ENCODE measurements around the gene ARHGEF4. TPM values are rescaled to one million over a fixed set of nuclear protein-coding genes. Genes with fewer than 3 reads are reported as not detected.

The ARHGEF4 gene
- polyA plus RNA-seq, 6 donors from 2014 or later, result not detected

DNA sequence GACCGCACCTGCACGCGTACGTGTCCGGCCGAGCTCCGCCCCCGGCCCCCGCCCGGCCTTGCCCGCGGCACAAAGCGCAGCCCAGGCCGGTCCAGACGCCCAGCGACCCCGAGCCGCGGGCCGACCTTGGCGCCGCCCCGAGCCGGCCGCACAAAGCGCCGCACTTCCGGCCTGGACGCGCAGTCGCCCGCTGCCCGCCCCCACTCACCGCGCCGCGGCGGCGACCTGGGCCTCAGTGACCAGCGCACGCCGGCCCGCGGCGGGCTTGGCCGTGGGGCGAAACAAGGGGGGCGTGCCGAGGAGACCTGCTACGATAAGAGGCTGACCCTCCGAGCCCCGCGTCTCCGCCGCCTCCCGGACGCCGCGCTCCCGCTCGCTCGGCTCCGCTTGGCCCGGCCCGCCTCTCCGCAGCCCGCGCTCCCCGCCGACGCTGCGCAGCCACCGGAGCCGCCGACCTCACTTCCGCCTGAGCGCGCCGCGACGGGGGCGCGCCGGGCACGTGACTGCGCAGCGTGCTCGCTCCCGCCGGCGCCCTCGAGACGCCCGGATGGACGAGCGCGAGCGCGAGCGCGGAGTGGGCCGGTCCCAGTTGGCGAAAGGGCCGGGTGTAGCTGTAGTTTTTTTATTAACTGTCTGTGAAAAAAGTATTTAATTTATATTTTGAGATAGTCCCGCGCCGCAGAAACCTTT is 256.4 kb downstream of the ARHGEF4 start, which contains the start of gene FAM168B:
Gene FAM168B (minus strand): TSS at position 455 of the 690 bp plus-strand sequence. CDS start 10,814 bp downstream, outside the sequence.
- Mint-ChIP-seq H3K4me1 (peaks cover 11 to 32% (median 16%) of the 10 kb centered on the region in 3 donors), H3K27ac (peak within 1 kb of the TSS; percentile 90 to 97 (median 96)), H3K9me3 (no peaks in the 10 kb centered on the region), H3K27me3 (no peaks in the 10 kb centered on the region), H3K4me3 (peak within 1 kb of the TSS; percentile 84 to 97 (median 96)), H3K36me3 (no peaks in the 10 kb centered on the region)
- ATAC-seq (ENCODE audit: low read depth in 2 of 2), result peak; percentile 82 to 83
- peak; percentile 90 for DNase-seq

DNA sequence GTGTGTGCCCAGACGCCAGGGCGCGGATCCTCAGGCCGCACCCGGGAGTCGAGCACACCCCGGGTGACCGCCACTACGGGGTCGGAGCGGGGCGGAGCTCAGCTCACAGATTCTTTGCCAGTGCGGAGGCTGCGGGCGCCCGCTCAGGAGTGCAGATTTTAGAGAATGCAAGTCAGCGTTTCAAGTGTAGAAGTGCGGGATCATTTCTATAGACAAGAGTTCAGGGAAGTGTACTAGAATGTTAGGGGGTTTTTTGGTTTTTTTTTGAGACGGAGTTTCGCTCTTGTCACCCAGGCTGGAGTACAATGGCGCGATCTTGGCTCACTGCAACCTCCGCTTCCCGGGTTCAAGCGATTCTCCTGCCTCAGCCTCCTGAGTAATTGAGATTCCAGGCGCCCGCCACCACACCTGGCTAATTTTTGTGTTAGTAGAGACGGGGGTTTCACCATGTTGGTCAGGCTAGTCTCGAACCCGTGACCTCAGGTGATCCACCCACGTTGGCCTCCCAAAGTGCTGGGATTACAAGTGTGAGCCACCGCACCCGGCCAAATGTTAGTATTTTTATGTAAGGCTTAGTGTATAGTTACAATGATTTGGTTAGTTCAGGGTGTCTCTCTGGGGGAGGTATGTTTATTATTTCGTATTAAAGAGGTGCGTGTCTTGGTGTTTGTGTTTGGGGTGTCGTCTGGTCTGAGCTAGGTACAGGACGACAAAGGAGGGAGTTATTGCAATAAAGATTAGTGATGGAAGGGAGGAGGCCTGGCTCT is 257.2 kb downstream of the ARHGEF4 start:
- Mint-ChIP-seq H3K4me3 (peak overlapping the region; percentile 84 to 97 (median 96)), H3K27me3 (no peaks in the 10 kb centered on the region), H3K27ac (peak overlapping the region; percentile 90 to 97 (median 96)), H3K9me3 (no peaks in the 10 kb centered on the region), H3K36me3 (no peaks in the 10 kb centered on the region), H3K4me1 (peaks cover 11 to 28% (median 16%) of the 10 kb centered on the region in 3 donors)
- ATAC-seq (ENCODE audit: low read depth in 2 of 2), result peak; percentile 74 to 77
- no peak for DNase-seq

- ATAC-seq (ENCODE audit: low read depth in 2 of 2) (no peak), DNase-seq (no peak)
- Mint-ChIP-seq H3K36me3 (no peaks in the 10 kb centered on the region), H3K4me1 (peaks cover 11 to 22% (median 16%) of the 10 kb centered on the region in 3 donors), H3K4me3 (peak overlapping the region; percentile 84 to 97 (median 96)), H3K27ac (peak overlapping the region in 5 of 6 donors; percentile 90 to 97 (median 97)), H3K27me3 (no peaks in the 10 kb centered on the region), H3K9me3 (no peaks in the 10 kb centered on the region)
Measured at GRCh38 chr2:131094463-131095281, 258.0 kb downstream of the ARHGEF4 start.

Other genes with a start within 250 kb of the ARHGEF4 start
- not detected for gene CFC1, start 237.3 kb upstream of the ARHGEF4 start, polyA plus RNA-seq (ENCODE audit: low read depth in 6 of 6)
- gene POTEJ, start 225.5 kb upstream of the ARHGEF4 start, polyA plus RNA-seq (ENCODE audit: low read depth in 6 of 6), result not detected
- gene GPR148, start 107.8 kb upstream of the ARHGEF4 start, polyA plus RNA-seq (ENCODE audit: low read depth in 6 of 6), result not detected
- not detected for gene AMER3, start 81.4 kb upstream of the ARHGEF4 start, polyA plus RNA-seq (ENCODE audit: low read depth in 6 of 6)